Cardiac muscle cell (in vitro differentiated cells and primary cell): Measurements from ENCODE around the gene LRRC41. TPM values are rescaled to one million over a fixed set of nuclear protein-coding genes. Genes with fewer than 3 reads are reported as not detected.
"Not testable (repeated sequence)": the region's sequence is repeated elsewhere in the genome, so short reads cannot be mapped to it uniquely, and the experiment has no call there.

Experiments used
- DNase-seq, 2 donors: peaks; one replicate each; pipeline versions ENCODE4 v3.0.0 to v3.0.0-alpha.2; 2010 to 2017; ENCODE audit warnings: low read depth in 1 of 2, low spot score in 1 of 2
- H3K27ac ChIP-seq: fragments of 200-600 bp; sonication (generic); 2 replicates; pipeline ENCODE4 v1.5.1; 2016
- H3K27me3 ChIP-seq: fragments of 200-600 bp; sonication (generic); 2 replicates; pipeline ENCODE4 v1.6.0; 2016; ENCODE audit warnings: control low read depth
- H3K36me3 ChIP-seq: fragments of 200-600 bp; sonication (generic); 2 replicates; pipeline ENCODE4 v1.5.1; 2016; ENCODE audit warnings: control low read depth
- H3K4me1 ChIP-seq: fragments of 200-600 bp; sonication (generic); 2 replicates; pipeline ENCODE4 v1.8.1; 2017; ENCODE audit warnings: low read depth, mild to moderate bottlenecking, mixed run types
- H3K4me3 ChIP-seq: fragments of 200-600 bp; sonication (generic); 2 replicates; pipeline ENCODE4 v1.5.1; 2016; ENCODE audit warnings: mild to moderate bottlenecking
- H3K9me3 ChIP-seq: fragments of 200-600 bp; sonication (generic); 2 replicates; pipeline ENCODE4 v1.5.1; 2017; ENCODE audit warnings: low read depth, mild to moderate bottlenecking, control low read depth
- polyA plus RNA-seq: library from polyadenylated mRNA; unstranded; fragments of >200 nt; fragmentation: Nextera tagmentation; extraction: Ambion mirVana; gene quantifications from 2 replicates; pipeline ENCODE4 v1.2.1, GENCODE V29; 2016
- total RNA-seq: library from RNA; depleted of rRNA; stranded (reverse); fragments of >200 nt; gene quantifications from 2 replicates; pipeline ENCODE4 v1.2.3, GENCODE V29; 2016
- TF ChIP-seq, protein P1 (sequence below): IDR thresholded peaks from 2 replicates; pipeline ENCODE4 v1.5.1; 2012; ENCODE audit warnings: low read depth, mild to moderate bottlenecking, low read length

LRRC41 gene
- total and polyA plus RNA-seq, 2 experiments from 2014 or later: 130 to 151 TPM

DNA sequence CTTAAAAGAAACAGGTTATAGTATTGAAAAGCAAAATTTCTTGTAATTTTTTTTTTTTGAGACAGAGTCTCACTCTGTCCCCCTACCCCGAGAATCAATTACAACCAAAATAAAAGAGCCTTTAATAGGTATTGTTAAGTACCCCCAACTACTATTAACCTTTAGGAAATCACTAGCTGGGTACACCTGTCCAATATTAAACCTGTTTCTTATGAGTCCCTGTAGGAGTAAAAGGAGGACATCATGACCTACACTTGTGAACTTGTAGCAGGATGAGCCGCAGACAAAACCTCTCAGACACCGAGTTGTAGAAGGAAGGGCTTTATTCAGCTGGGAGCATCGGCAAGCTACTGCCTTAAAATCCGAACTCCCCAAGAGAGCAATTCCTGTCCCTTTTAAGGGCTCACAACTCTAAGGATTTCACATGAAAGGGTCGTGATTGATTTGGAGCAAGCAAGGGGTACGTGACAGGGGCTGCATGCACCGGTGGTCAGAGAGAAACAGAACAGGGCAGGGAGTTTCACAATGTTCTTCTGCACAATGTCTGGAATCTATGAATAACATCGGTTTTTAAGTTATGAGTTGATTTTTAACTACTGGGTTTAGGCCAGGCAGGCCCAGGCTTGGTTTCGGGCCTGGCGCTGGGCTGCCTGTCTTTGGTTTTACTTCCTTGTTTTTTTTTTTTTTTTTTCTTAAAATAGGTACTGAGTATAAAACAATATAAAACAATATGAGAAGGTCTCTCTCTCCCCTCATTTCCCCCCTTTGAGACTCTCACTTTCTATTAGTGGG, 22.1 kb upstream of the LRRC41 start:
- H3K27ac ChIP-seq, H3K4me1 ChIP-seq, H3K4me3 ChIP-seq, H3K36me3 ChIP-seq, H3K9me3 ChIP-seq, H3K27me3 ChIP-seq, DNase-seq: not testable (repeated sequence)

GRCh38 chr1:46322191-46322590, 18.8 kb upstream of the LRRC41 start:
- not testable (repeated sequence) for H3K4me3 ChIP-seq, H3K9me3 ChIP-seq, H3K36me3 ChIP-seq, H3K4me1 ChIP-seq, H3K27me3 ChIP-seq, DNase-seq, H3K27ac ChIP-seq

DNA sequence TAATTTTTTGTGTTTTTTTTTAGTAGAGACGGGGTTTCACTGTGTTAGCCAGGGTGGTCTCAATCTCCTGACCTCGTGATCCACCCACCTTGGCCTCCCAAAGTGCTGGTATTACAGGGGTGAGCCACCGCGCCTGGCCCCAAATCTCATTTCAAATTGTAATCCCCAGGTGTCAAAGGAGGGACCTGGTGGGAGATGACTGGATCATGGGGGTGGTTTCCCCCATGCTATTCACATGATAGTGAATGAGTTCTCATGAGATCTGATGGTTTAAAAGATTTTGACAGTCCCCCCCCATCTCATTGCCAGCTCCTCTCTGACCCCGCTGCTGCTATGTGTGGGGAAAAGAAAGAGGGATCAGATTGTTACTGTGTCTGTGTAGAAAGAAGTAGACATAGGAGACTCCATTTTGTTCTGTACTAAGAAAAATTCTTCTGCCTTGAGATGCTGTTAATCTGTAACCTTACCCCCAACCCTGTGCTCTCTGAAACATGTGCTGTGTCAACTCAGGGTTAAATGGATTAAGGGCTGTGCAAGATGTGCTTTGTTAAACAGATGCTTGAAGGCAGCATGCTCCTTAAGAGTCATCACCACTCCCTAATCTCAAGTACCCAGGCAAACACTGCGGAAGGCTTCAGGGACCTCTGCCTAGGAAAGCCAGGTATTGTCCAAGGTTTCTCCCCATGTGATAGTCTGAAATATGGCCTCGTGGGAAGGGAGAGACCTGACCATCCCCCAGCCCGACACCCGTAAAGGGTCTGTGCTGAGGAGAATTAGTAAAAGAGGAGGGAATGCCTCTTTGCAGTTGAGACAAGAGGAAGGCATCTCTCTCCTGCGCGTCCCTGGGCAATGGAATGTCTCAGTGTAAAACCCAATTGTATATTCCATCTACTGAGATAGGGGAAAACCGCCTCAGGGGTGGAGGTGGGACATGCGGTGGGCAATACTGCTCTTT, 16.8 kb upstream of the LRRC41 start:
- H3K9me3 ChIP-seq, DNase-seq, H3K4me3 ChIP-seq, H3K27ac ChIP-seq, H3K27me3 ChIP-seq, H3K4me1 ChIP-seq, H3K36me3 ChIP-seq: not testable (repeated sequence)

DNA sequence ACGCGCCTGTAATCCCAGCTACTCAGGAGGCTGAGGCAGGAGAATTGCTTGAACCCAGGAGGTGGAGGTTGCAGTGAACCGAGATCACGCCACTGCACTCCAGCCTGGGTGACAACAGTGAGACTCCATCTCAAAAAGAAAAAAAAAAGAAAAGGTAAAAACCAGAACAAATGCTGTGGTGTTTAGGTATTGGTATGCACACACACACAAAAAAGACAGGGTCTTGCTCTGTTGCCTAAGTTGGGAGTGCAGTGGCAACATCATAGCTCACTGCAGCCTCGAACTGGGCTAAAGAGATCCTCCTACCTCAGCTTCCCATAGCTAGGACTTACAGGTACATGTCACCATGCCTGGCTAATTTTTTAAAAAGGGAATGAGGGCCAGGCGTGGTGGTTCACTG, 15.9 kb upstream of the LRRC41 start:
- H3K4me1 ChIP-seq, H3K4me3 ChIP-seq, H3K9me3 ChIP-seq, H3K27me3 ChIP-seq, DNase-seq, H3K27ac ChIP-seq: not testable (repeated sequence)
- H3K36me3 ChIP-seq: peaks cover 12% of the 10 kb centered on the region

DNA sequence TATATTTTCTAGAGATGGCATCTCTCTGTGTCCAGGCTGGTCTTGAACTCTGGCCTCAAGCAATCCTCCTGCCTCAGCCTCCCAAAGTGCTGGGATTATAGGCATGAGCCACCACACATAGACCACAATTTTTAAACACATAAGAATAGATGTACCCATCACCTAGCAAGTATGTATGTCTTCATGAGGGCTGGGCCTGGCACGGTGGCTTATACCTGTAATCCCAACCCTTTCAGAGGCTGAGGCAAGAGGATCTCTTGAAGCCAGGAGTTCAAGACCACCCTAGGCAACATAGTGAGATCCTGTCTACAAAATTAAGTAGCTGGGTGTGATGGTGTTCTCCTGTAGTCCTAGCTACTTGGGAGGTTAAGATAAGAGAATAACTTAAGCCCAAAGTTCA, 13.9 kb upstream of the LRRC41 start:
- TF ChIP-seq, protein P1, sequence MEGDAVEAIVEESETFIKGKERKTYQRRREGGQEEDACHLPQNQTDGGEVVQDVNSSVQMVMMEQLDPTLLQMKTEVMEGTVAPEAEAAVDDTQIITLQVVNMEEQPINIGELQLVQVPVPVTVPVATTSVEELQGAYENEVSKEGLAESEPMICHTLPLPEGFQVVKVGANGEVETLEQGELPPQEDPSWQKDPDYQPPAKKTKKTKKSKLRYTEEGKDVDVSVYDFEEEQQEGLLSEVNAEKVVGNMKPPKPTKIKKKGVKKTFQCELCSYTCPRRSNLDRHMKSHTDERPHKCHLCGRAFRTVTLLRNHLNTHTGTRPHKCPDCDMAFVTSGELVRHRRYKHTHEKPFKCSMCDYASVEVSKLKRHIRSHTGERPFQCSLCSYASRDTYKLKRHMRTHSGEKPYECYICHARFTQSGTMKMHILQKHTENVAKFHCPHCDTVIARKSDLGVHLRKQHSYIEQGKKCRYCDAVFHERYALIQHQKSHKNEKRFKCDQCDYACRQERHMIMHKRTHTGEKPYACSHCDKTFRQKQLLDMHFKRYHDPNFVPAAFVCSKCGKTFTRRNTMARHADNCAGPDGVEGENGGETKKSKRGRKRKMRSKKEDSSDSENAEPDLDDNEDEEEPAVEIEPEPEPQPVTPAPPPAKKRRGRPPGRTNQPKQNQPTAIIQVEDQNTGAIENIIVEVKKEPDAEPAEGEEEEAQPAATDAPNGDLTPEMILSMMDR: no peak

GRCh38 chr1:46315669-46316403, 12.4 kb upstream of the LRRC41 start:
- no peaks in the 10 kb centered on the region for H3K9me3 ChIP-seq
- H3K36me3 ChIP-seq: peaks cover 38% of the 10 kb centered on the region
- H3K27me3 ChIP-seq: no peaks in the 10 kb centered on the region
- TF ChIP-seq, protein P1: no peak
- no peak for DNase-seq
- H3K4me3 ChIP-seq: no peak overlapping the region
- H3K4me1 ChIP-seq: no peaks in the 10 kb centered on the region
- peak overlapping the region; percentile 39 for H3K27ac ChIP-seq

More for the DNA sequence above, 13.9 kb upstream of the LRRC41 start:
- H3K27me3 ChIP-seq: no peaks in the 10 kb centered on the region
- no peaks in the 10 kb centered on the region for H3K4me1 ChIP-seq
- no peak overlapping the region for H3K27ac ChIP-seq
- H3K9me3 ChIP-seq: no peaks in the 10 kb centered on the region
- peaks cover 29% of the 10 kb centered on the region for H3K36me3 ChIP-seq
- H3K4me3 ChIP-seq: no peak overlapping the region
- no peak for DNase-seq

- Histone ChIP-seq H3K36me3 (peaks cover 42% of the 10 kb centered on the region), H3K27me3 (no peaks in the 10 kb centered on the region), H3K4me1 (no peaks in the 10 kb centered on the region), H3K4me3 (no peak overlapping the region), H3K27ac (no peak overlapping the region), H3K9me3 (no peaks in the 10 kb centered on the region)
- no peak for DNase-seq
- TF ChIP-seq, protein P1: no peak
Measured at GRCh38 chr1:46310321-46310720, 6.9 kb upstream of the LRRC41 start.
